ENCODE results near the gene CYP4F22.
"Not testable (repeated sequence)": the region's sequence is repeated elsewhere in the genome, so short reads cannot be mapped to it uniquely, and the experiment has no call there.

CYP4F22 gene

GRCh38 chr19:15591796-15592195 lies 83.5 kb downstream of the CYP4F22 start:
- H3K4me3 ChIP-seq (ENCODE audit: low read depth, low read length) = no peak overlapping the region
- TF ChIP-seq, protein P1, sequence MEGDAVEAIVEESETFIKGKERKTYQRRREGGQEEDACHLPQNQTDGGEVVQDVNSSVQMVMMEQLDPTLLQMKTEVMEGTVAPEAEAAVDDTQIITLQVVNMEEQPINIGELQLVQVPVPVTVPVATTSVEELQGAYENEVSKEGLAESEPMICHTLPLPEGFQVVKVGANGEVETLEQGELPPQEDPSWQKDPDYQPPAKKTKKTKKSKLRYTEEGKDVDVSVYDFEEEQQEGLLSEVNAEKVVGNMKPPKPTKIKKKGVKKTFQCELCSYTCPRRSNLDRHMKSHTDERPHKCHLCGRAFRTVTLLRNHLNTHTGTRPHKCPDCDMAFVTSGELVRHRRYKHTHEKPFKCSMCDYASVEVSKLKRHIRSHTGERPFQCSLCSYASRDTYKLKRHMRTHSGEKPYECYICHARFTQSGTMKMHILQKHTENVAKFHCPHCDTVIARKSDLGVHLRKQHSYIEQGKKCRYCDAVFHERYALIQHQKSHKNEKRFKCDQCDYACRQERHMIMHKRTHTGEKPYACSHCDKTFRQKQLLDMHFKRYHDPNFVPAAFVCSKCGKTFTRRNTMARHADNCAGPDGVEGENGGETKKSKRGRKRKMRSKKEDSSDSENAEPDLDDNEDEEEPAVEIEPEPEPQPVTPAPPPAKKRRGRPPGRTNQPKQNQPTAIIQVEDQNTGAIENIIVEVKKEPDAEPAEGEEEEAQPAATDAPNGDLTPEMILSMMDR (IDR thresholded peaks at IDR 0.05; ENCODE audit: borderline replicate concordance, insufficient read depth, low read depth, low read length) = no peak

GRCh38 chr19:15592506-15592905 lies 84.2 kb downstream of the CYP4F22 start:
- not testable (repeated sequence) for H3K4me3 ChIP-seq (ENCODE audit: low read depth, low read length)

DNA sequence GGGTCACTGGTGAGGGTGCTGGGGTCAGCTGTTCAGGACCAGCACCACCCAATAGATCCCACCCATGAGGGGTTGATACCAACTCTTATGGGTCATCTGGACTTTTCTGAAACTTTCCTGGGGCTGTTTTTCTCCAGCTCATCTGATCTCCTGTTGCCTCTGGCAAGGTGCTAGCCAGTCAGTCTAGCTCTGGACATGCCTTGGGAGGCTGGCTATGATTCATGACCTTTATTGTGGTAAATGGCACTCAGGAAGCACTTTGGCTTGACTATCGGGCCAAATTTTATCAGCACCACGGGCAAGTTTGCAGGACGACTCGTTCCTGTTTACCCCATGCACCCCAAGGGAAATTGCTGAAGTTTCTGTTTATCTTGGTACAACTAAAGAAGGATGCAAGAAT lies 85.4 kb downstream of the CYP4F22 start:
- H3K4me3 ChIP-seq (ENCODE audit: low read depth, low read length) = not testable (repeated sequence)

GRCh38 chr19:15595069-15595468 lies 86.7 kb downstream of the CYP4F22 start:
- TF ChIP-seq, protein P1 (IDR thresholded peaks at IDR 0.05; ENCODE audit: borderline replicate concordance, insufficient read depth, low read depth, low read length) = no peak
- no peak overlapping the region for H3K4me3 ChIP-seq (ENCODE audit: low read depth, low read length)

All from GM12875 (cell line).